ENCODE measurements around the gene FAAP20. TPM values are rescaled to one million over a fixed set of nuclear protein-coding genes. Genes with fewer than 3 reads are reported as not detected.
A peak's percentile ranks its signal among the peaks of the same experiment; 100 is the strongest.

The FAAP20 gene
- total RNA-seq, 8 experiments from 2014 or later = 8.9 to 50.6 (median 25.5) TPM

- Histone ChIP-seq H3K27ac (no peak overlapping the region), H3K4me3 (no peak overlapping the region), H3K4me1 (replicated peaks in 1 of 2) (peaks cover 26 to 32% of the 10 kb centered on the region in 2 donors)
- WGBS, 10 experiments = 45 to 100% (median 84%) methylated on average over 1 to 7 of the region's 10 CpGs; no CpG with 5 or more reads in 3 of the 10 experiments
- no peak for ATAC-seq (replicated peaks in 6 of 8)
- in situ Hi-C loops (cut with MboI; ENCODE audit: low pct_unique_long_range_greater_than_20kb in 2 of 9, low sequenced_read_pairs in 9 of 9, unreplicated experiment in 9 of 9) = loop anchor here in 3 of 9 experiments (25.0 kb wide), 1 partner anchor 211 kb away; the partner anchor contains the start of genes MORN1 (in 3 of the 3) and RER1 (in 3 of the 3)
Measured at GRCh38 chr1:2176615-2177014, 18.0 kb downstream of the FAAP20 start.

- H3K4me3 ChIP-seq = no peak overlapping the region
- WGBS, 10 experiments = 63 to 100% (median 91%) methylated on average over 1 to 29 of the region's 42 CpGs; no CpG with 5 or more reads in 2 of the 10 experiments
- in situ Hi-C loops (cut with MboI; ENCODE audit: low pct_unique_long_range_greater_than_20kb in 2 of 9, low sequenced_read_pairs in 9 of 9, unreplicated experiment in 9 of 9) = loop anchor here in 3 of 9 experiments (25.0 kb wide), 1 partner anchor 211 kb away; the partner anchor contains the start of genes MORN1 (in 3 of the 3) and RER1 (in 3 of the 3)
- ATAC-seq (replicated peaks in 6 of 8) = no peak
- H3K4me1 ChIP-seq (replicated peaks in 1 of 2) = peaks cover 26 to 32% of the 10 kb centered on the region in 2 donors
- no peak overlapping the region for H3K27ac ChIP-seq
Measured at GRCh38 chr1:2175681-2176454, 18.7 kb downstream of the FAAP20 start.

GRCh38 chr1:2175055-2175414, 19.5 kb downstream of the FAAP20 start:
- WGBS, 10 experiments = 46 to 87% (median 78%) methylated on average over 3 to 4 of the region's 9 CpGs; no CpG with 5 or more reads in 6 of the 10 experiments
- no peak for ATAC-seq (replicated peaks in 6 of 8)
- Histone ChIP-seq H3K4me1 (replicated peaks in 1 of 2) (peaks cover 23 to 26% of the 10 kb centered on the region in 2 donors), H3K4me3 (no peak overlapping the region), H3K27ac (no peak overlapping the region)
- in situ Hi-C loops (cut with MboI; ENCODE audit: low pct_unique_long_range_greater_than_20kb in 2 of 9, low sequenced_read_pairs in 9 of 9, unreplicated experiment in 9 of 9) = loop anchor here in 3 of 9 experiments (25.0 kb wide), 1 partner anchor 212 kb away; the partner anchor contains the start of genes MORN1 (in 3 of the 3) and RER1 (in 3 of the 3)

GRCh38 chr1:2174348-2175054, 20.1 kb downstream of the FAAP20 start:
- no peak overlapping the region for H3K27ac ChIP-seq
- ATAC-seq (replicated peaks in 6 of 8) = peak; percentile 56 to 96 (median 74)
- H3K4me1 ChIP-seq (replicated peaks in 1 of 2) = peaks cover 18 to 21% of the 10 kb centered on the region in 2 donors
- H3K4me3 ChIP-seq = no peak overlapping the region
- in situ Hi-C loops (cut with MboI; ENCODE audit: low pct_unique_long_range_greater_than_20kb in 2 of 9, low sequenced_read_pairs in 9 of 9, unreplicated experiment in 9 of 9) = loop anchor here in 3 of 9 experiments (25.0 kb wide), 1 partner anchor 213 kb away; the partner anchor contains the start of genes MORN1 (in 3 of the 3) and RER1 (in 3 of the 3)
- WGBS, 10 experiments = 0 to 100% (median 45%) methylated on average over 1 to 29 of the region's 31 CpGs; no CpG with 5 or more reads in 1 of the 10 experiments

GRCh38 chr1:2173546-2174347, 20.8 kb downstream of the FAAP20 start:
- H3K4me3 ChIP-seq = no peak overlapping the region
- WGBS, 10 experiments = 29 to 100% (median 59%) methylated on average over 1 to 15 of the region's 37 CpGs; no CpG with 5 or more reads in 3 of the 10 experiments
- in situ Hi-C loops (cut with MboI; ENCODE audit: low pct_unique_long_range_greater_than_20kb in 2 of 9, low sequenced_read_pairs in 9 of 9, unreplicated experiment in 9 of 9) = no loop called here
- peaks cover 10 to 13% of the 10 kb centered on the region in 2 donors for H3K4me1 ChIP-seq (replicated peaks in 1 of 2)
- H3K27ac ChIP-seq = no peak overlapping the region
- ATAC-seq (replicated peaks in 6 of 8) = peak in 2 of 8 experiments; percentile 2 to 3

- Histone ChIP-seq H3K4me1 (replicated peaks in 1 of 2) (peaks cover 0 to 2% of the 10 kb centered on the region in 2 donors), H3K4me3 (no peak overlapping the region), H3K27ac (no peak overlapping the region)
- in situ Hi-C loops (cut with MboI; ENCODE audit: low pct_unique_long_range_greater_than_20kb in 2 of 9, low sequenced_read_pairs in 9 of 9, unreplicated experiment in 9 of 9) = no loop called here
- ATAC-seq (replicated peaks in 6 of 8) = no peak
- WGBS, 10 experiments = 73 to 94% (median 92%) methylated on average over 7 to 24 of the region's 33 CpGs; no CpG with 5 or more reads in 6 of the 10 experiments
Measured at GRCh38 chr1:2172551-2173146, 21.9 kb downstream of the FAAP20 start.

GRCh38 chr1:2172012-2172411, 22.6 kb downstream of the FAAP20 start:
- WGBS, 10 experiments = 63 to 96% (median 94%) methylated on average over 3 to 24 of the region's 26 CpGs; no CpG with 5 or more reads in 4 of the 10 experiments
- in situ Hi-C loops (cut with MboI; ENCODE audit: low pct_unique_long_range_greater_than_20kb in 2 of 9, low sequenced_read_pairs in 9 of 9, unreplicated experiment in 9 of 9) = no loop called here
- Histone ChIP-seq H3K4me1 (replicated peaks in 1 of 2) (peaks cover 0 to 2% of the 10 kb centered on the region in 2 donors), H3K4me3 (no peak overlapping the region), H3K27ac (no peak overlapping the region)
- ATAC-seq (replicated peaks in 6 of 8) = no peak

- in situ Hi-C loops (cut with MboI; ENCODE audit: low pct_unique_long_range_greater_than_20kb in 2 of 9, low sequenced_read_pairs in 9 of 9, unreplicated experiment in 9 of 9) = no loop called here
- no peak overlapping the region for H3K27ac ChIP-seq
- no peak for ATAC-seq (replicated peaks in 6 of 8)
- 0 to 82% (median 62%) methylated on average over 1 to 10 of the region's 11 CpGs; no CpG with 5 or more reads in 2 of the 10 experiments for WGBS, 10 experiments
- peaks cover 0 to 2% of the 10 kb centered on the region in 2 donors for H3K4me1 ChIP-seq (replicated peaks in 1 of 2)
- no peak overlapping the region for H3K4me3 ChIP-seq
Measured at GRCh38 chr1:2170211-2170610, 24.4 kb downstream of the FAAP20 start.

- in situ Hi-C loops (cut with MboI; ENCODE audit: low pct_unique_long_range_greater_than_20kb in 2 of 9, low sequenced_read_pairs in 9 of 9, unreplicated experiment in 9 of 9) = no loop called here
- H3K4me1 ChIP-seq (replicated peaks in 1 of 2) = peaks cover 0 to 2% of the 10 kb centered on the region in 2 donors
- ATAC-seq (replicated peaks in 6 of 8) = no peak
- no peak overlapping the region for H3K4me3 ChIP-seq
- H3K27ac ChIP-seq = no peak overlapping the region
- 95% methylated on average over 4 of the region's 43 CpGs; no CpG with 5 or more reads in 9 of the 10 experiments for WGBS, 10 experiments
Measured at GRCh38 chr1:2169200-2169836, 25.3 kb downstream of the FAAP20 start.

- in situ Hi-C loops (cut with MboI; ENCODE audit: low pct_unique_long_range_greater_than_20kb in 2 of 9, low sequenced_read_pairs in 9 of 9, unreplicated experiment in 9 of 9) = no loop called here
- no peak for ATAC-seq (replicated peaks in 6 of 8)
- Histone ChIP-seq H3K4me3 (no peak overlapping the region), H3K27ac (no peak overlapping the region), H3K4me1 (replicated peaks in 1 of 2) (no peaks in the 10 kb centered on the region)
- WGBS, 10 experiments = 83 to 100% (median 93%) methylated on average over 2 to 12 of the region's 12 CpGs; no CpG with 5 or more reads in 2 of the 10 experiments
Measured at GRCh38 chr1:2168535-2168934, 26.0 kb downstream of the FAAP20 start.

- no peak overlapping the region for H3K27ac ChIP-seq
- 40 to 100% (median 91%) methylated on average over 1 to 13 of the region's 13 CpGs; no CpG with 5 or more reads in 3 of the 10 experiments for WGBS, 10 experiments
- no peak for ATAC-seq (replicated peaks in 6 of 8)
- no peaks in the 10 kb centered on the region for H3K4me1 ChIP-seq (replicated peaks in 1 of 2)
- in situ Hi-C loops (cut with MboI; ENCODE audit: low pct_unique_long_range_greater_than_20kb in 2 of 9, low sequenced_read_pairs in 9 of 9, unreplicated experiment in 9 of 9) = no loop called here
- H3K4me3 ChIP-seq = no peak overlapping the region
Measured at GRCh38 chr1:2168090-2168489, 26.5 kb downstream of the FAAP20 start.

Data from motor neuron (in vitro differentiated cells).